GM19452 (cell line): Measurements from ENCODE around the gene RRAS.
A peak's percentile ranks its signal among the peaks of the same experiment; 100 is the strongest.

Source experiments
- ATAC-seq: cut with Tn5 transposase; IDR thresholded peaks from one replicate; pipeline ENCODE4 v1.9.1; 2021; ENCODE audit not compliant: unreplicated experiment

RRAS gene

DNA sequence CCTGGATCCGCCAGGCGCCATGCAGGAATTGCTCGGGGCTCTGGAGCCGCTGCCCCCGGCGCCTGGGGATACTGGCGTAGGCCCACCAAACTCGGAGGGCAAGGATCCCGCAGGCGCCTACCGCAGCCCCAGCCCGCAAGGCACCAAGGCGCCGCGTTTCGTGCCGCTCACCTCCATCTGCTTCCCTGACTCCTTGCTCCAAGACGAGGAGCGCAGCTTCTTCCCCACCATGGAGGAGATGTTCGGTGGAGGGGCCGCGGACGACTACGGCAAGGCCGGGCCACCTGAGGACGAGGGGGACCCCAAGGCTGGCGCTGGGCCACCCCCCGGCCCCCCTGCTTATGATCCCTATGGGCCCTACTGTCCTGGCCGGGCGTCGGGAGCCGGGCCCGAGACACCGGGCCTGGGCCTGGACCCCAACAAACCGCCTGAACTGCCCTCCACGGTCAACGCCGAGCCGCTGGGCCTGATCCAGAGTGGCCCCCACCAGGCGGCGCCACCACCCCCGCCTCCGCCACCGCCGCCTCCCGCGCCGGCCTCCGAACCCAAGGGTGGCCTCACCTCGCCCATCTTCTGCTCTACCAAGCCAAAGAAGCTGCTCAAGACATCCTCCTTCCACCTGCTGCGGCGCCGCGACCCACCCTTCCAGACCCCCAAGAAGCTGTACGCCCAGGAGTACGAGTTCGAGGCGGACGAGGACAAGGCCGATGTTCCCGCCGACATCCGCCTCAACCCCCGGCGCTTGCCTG, 42.8 kb downstream of the RRAS start:
- no peak for ATAC-seq

DNA sequence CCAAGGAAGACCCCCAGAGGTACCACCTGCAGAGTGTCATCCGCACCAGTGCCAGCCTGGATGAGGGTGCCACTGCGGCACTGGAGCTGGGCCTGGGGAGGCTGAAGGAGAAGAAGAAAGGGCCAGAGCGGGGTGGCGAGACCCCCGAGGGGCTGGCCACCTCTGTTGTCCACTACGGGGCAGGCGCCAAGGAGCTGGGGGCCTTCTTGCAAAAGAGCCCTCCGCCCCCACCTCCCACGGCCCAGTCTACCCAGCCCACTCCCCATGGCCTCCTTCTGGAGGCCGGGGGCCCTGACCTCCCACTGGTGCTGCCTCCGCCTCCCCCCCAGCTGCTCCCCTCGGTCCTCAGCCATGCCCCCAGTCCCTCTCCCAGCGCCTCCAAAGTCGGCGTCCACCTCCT, 43.5 kb downstream of the RRAS start:
- ATAC-seq = no peak

DNA sequence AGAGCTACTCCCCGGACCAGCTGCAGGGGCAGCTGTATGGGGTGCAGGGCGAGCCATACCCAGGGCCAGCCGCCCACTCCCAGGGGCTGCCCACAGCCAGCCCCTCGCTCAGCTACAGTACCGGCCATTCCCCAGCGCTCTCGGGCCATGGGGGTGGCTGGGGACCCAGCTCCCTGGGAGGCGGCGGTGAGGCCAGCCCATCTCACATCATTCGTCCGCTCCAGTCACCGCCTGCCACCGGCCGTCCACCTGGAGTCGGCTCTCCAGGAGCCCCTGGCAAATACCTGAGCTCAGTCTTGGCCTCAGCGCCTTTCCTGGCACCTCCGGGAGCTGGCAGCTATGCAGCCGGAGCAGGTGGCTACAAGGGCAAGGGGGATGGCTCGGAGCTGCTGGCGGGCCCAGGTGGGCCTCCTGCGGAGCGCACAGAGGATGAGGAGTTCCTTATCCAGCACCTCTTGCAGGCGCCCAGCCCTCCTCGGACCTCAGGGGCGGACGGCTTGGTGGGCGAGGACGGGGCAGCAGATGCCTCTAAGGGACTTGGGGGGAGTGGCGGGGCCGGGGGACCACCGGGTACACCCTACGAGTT, 44.0 kb downstream of the RRAS start:
- no peak for ATAC-seq

DNA sequence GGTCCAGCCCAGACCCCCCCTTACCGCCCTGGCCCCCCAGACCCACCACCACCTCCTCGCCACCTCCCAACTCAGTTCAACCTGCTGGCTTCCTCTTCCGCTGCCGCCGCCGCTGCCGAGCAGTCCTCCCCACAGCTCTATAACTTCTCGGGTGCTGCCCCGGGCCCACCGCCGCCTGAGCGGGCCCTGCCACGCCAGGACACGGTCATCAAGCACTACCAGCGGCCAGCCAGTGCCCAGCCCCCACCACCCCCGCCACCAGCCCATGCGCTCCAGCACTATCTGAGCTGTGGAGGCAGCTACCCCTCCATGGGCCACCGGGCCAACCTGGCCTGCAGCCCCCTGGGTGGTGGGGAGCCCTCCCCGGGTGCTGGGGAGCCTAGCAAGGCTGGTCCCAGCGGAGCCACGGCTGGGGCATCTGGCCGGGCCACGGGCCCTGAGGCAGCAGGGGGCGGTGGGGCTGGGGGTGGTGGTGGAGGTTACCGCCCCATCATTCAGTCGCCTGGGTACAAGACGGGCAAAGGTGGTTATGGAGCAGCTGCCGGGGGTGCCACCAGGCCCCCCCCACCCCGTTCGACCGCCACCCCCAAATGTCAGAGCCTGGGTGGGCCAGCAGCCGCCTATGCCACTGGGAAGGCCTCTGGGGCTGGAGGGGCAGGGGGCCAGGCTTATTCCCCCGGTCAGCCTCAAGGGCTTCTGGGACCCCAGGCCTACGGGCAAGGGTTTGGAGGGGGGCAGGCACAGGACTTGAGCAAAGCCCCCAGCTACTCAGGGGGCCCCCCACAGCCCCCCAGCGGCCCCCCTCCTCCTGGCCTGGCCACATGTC, 44.7 kb downstream of the RRAS start:
- no peak for ATAC-seq

DNA sequence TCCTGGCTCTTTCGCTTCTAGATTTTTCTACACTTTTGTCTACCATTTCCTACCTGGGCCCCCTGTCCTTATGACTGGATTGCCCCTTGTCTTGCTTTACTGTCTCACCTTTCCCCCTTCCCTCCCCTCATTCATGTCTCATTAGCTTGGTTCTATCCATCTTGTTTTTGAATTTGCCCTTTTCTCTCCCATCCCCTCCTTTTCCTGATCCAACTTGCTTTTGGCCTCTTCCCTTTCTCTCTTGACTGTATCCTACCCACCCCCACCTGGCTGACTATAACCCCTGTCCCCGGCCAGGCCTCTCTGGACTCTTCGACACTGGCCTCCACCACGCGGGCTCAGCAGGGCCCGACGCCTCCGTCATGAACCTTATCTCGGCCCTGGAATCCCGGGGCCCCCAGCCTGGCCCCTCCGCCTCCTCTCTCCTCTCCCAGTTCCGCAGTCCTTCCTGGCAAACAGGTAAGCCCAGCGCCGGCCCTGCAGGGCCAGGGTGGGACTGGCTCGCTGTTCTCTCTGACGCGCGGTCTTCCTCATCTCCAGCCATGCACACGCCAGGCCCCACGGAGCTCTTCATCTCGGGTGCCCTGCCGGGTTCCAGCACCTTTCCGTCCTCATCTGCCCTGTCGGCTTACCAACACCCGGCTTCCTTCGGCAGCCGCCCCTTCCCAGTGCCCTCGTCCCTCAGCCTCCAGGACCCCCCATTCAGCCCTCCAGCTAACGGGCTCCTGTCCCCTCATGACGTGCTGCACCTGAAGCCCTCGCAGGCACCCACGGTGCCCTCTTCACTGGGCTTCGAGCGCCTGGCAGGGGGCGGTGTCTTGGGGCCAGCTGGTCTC, 45.6 kb downstream of the RRAS start:
- no peak for ATAC-seq

- ATAC-seq = peak; percentile 41
Observed at GRCh38 chr19:49593233-49594113, 46.5 kb downstream of the RRAS start.

- no peak for ATAC-seq
Observed at GRCh38 chr19:49592486-49593232, 47.3 kb downstream of the RRAS start.

GRCh38 chr19:49591731-49592485, 48.0 kb downstream of the RRAS start:
- ATAC-seq = no peak

GRCh38 chr19:49590971-49591730, 48.8 kb downstream of the RRAS start, which contains the start of gene PRR12:
Gene PRR12 (plus strand): TSS chr19:49591182. CDS start chr19:49591655, 473 bp downstream.
- ATAC-seq = no peak

GRCh38 chr19:49590071-49590970, 49.6 kb downstream of the RRAS start:
- peak; percentile 57 for ATAC-seq

GRCh38 chr19:49589502-49589905, 50.4 kb downstream of the RRAS start:
- no peak for ATAC-seq

GRCh38 chr19:49588365-49589122, 51.4 kb downstream of the RRAS start:
- no peak for ATAC-seq

DNA sequence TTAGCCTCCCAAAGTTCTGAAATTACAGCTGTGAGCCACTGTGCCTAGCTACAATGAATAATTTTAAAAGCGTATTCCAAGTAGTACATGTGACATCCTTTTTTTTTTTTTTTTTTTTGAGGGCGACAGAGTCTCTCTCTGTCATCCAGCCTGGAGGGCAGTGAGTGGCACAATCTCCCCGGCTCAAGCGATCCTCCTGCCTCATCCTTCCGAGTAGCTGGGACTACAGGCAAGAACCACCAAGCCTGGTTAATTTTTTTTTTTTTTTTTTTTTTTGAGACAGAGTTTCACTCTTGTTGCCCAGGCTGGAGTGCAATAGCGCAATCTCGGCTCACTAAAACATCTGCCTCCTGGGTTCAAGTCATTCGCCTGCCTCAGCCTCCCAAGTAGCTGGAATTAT, 52.7 kb downstream of the RRAS start:
- no peak for ATAC-seq
